B cell (primary cell): Measurements from ENCODE around the gene MYLK4. TPM values are rescaled to one million over a fixed set of nuclear protein-coding genes. Genes with fewer than 3 reads are reported as not detected.

Source experiments
- ATAC-seq: fragments of 200-7000 bp; cut with Tn5 transposase; one replicate; pipeline ENCODE4 v1.10.0; 2021; ENCODE audit warnings: low read depth, mild to moderate bottlenecking, moderate number of reproducible peaks, moderate library complexity
- CTCF ChIA-PET: fragments of 350-600 bp; sonication (Branson Sonifier 250); formaldehyde crosslinking; loops from one replicate; lab custom pipeline; 2021; ENCODE audit warnings: antibody characterized with exemption, inconsistent platforms; lab: Charles Lee
- POLR2A ChIA-PET: fragments of 350-600 bp; sonication (Branson Sonifier 250); formaldehyde crosslinking; loops from one replicate; lab custom pipeline; 2021; ENCODE audit warnings: antibody characterized with exemption; lab: Charles Lee
- DNase-seq: peaks from one replicate; pipeline ENCODE4 v3.0.0; 2013
- H2AFZ ChIP-seq: 2 replicates; pipeline ENCODE4 v1.6.1; 2012; ENCODE audit warnings: mild to moderate bottlenecking, low read depth, low read length; ENCODE audit not compliant: insufficient read depth, poor library complexity, severe bottlenecking
- H3K27ac ChIP-seq, 2 donors: 1 replicate in 1 of 2; 2 replicates in 1 of 2; pipeline ENCODE4 v1.5.1; 2012 to 2013; ENCODE audit warnings: low read length in 2 of 2, mild to moderate bottlenecking in 2 of 2, moderate library complexity in 1 of 2
- H3K27me3 ChIP-seq, 4 experiments: fragments of 200-600 bp in 1 of 4; sonication (generic) in 1 of 4; replicated peaks in 1 of 4; 1 replicate in 2 of 4; 2 replicates in 2 of 4; pipeline versions ENCODE4 v1.6.1 to v1.7.0; 2013 to 2016; ENCODE audit warnings: low read length in 3 of 4, mild to moderate bottlenecking in 2 of 4, mixed read lengths in 1 of 4, moderate library complexity in 1 of 4; ENCODE audit not compliant: insufficient read depth in 4 of 4, control insufficient read depth in 3 of 4; ENCODE audit errors: control extremely low read depth in 1 of 4
- H3K36me3 ChIP-seq, 2 experiments: replicated peaks in 1 of 2; 1 replicate in 1 of 2; 2 replicates in 1 of 2; pipeline versions ENCODE4 v1.6.1 to v1.7.1; 2013; ENCODE audit warnings: low read length in 1 of 2; ENCODE audit not compliant: insufficient read depth in 2 of 2, control insufficient read depth in 1 of 2; ENCODE audit errors: control extremely low read depth in 1 of 2, extremely low read depth in 1 of 2
- H3K4me1 ChIP-seq, 2 donors: fragments of 200-600 bp in 1 of 2; sonication (generic) in 1 of 2; 1 replicate in 1 of 2; 2 replicates in 1 of 2; pipeline versions ENCODE4 v1.5.1 to v1.6.1; 2013 to 2017; ENCODE audit warnings: low read length in 2 of 2; ENCODE audit not compliant: control insufficient read depth in 2 of 2, insufficient read depth in 2 of 2
- H3K4me2 ChIP-seq: replicated peaks from 2 replicates; pipeline ENCODE3; 2012; ENCODE audit warnings: mild to moderate bottlenecking, low read depth, low read length; ENCODE audit not compliant: poor library complexity, severe bottlenecking
- H3K4me3 ChIP-seq, 5 experiments: fragments of 200-600 bp in 1 of 5; sonication (generic) in 1 of 5; 1 replicate in 3 of 5; 2 replicates in 2 of 5; pipeline versions ENCODE4 v1.5.1 to v1.7.0; 2011 to 2016; ENCODE audit warnings: low read length in 4 of 5, mild to moderate bottlenecking in 4 of 5, low read depth in 2 of 5, control low read depth in 1 of 5, moderate library complexity in 1 of 5; ENCODE audit not compliant: insufficient read depth in 1 of 5; ENCODE audit errors: control extremely low read depth in 1 of 5, extremely low read depth in 1 of 5
- H3K79me2 ChIP-seq: fragments of 200-600 bp; sonication (generic); one replicate; pipeline ENCODE4 v1.6.0; 2016; ENCODE audit warnings: low read length; ENCODE audit not compliant: control insufficient read depth, insufficient read depth
- H3K9ac ChIP-seq: fragments of 200-600 bp; sonication (generic); 2 replicates; pipeline ENCODE4 v1.6.1; 2017; ENCODE audit warnings: mild to moderate bottlenecking, low read length, moderate library complexity
- H3K9me3 ChIP-seq, 3 donors: one replicate each; pipeline versions ENCODE4 v1.6.1 to v1.7.1; 2013; ENCODE audit warnings: low read length in 2 of 3; ENCODE audit not compliant: control insufficient read depth in 2 of 3, insufficient read depth in 1 of 3; ENCODE audit errors: control extremely low read depth in 1 of 3
- H4K20me1 ChIP-seq: 2 replicates; pipeline ENCODE4 v1.6.0; 2012; ENCODE audit warnings: mild to moderate bottlenecking, low read length; ENCODE audit not compliant: insufficient read depth, control insufficient read depth, poor library complexity, severe bottlenecking
- H3K27ac Mint-ChIP-seq: one replicate; pipeline ENCODE4 v1.8.0; 2021; ENCODE audit warnings: mixed read lengths
- H3K27me3 Mint-ChIP-seq: one replicate; pipeline ENCODE4 v1.8.0; 2021; ENCODE audit warnings: mixed read lengths
- H3K4me1 Mint-ChIP-seq: one replicate; pipeline ENCODE4 v1.8.0; 2021; ENCODE audit warnings: mixed read lengths
- H3K4me3 Mint-ChIP-seq: one replicate; pipeline ENCODE4 v1.8.0; 2021; ENCODE audit warnings: mixed read lengths
- H3K9me3 Mint-ChIP-seq: one replicate; pipeline ENCODE4 v1.8.0; 2022; ENCODE audit warnings: mixed read lengths; ENCODE audit not compliant: insufficient read depth
- EZH2 ChIP-seq: IDR thresholded peaks from 2 replicates; pipeline ENCODE4 v1.6.1; 2012; ENCODE audit warnings: borderline replicate concordance, low read depth, mild to moderate bottlenecking, moderate library complexity, low read length; ENCODE audit not compliant: insufficient read depth, poor library complexity, severe bottlenecking
- WGBS: methylation state at CpG from one replicate; pipeline ENCODE4 v1.1.5; 2013; ENCODE audit warnings: missing lambda C conversion rate; ENCODE audit not compliant: insufficient coverage; 5-methylcytosine and 5-hydroxymethylcytosine counted together
- intact Hi-C: fragments of 100-400 bp; cut with micrococcal nuclease; formaldehyde crosslinking; loops from one replicate; pipeline ENCODE4 v1.10.0; 2022
- polyA plus RNA-seq: library from polyadenylated mRNA; depleted of rRNA; stranded (reverse); fragments of >200 nt; gene quantifications from 2 replicates; pipeline ENCODE4 v1.2.3, GENCODE V29; 2012
- total RNA-seq, 2 donors: library from RNA; stranded (reverse); fragments of 120-200 nt in 1 of 2; gene quantifications; 1 replicate in 1 of 2; 2 replicates in 1 of 2; pipeline versions ENCODE4 v1.2.3 to v1.2.4, GENCODE V29; 2013 to 2022
- TF ChIP-seq, protein P1 (sequence below): fragments of 200-600 bp; IDR thresholded peaks from one replicate; pipeline ENCODE4 v1.8.0; 2022; ENCODE audit warnings: antibody characterized with exemption, mild to moderate bottlenecking

MYLK4 gene
- total and polyA plus RNA-seq, 2 donors (not counting 1 experiment from before 2014, with no cell fraction given): 0.51 to 1.2 TPM

DNA sequence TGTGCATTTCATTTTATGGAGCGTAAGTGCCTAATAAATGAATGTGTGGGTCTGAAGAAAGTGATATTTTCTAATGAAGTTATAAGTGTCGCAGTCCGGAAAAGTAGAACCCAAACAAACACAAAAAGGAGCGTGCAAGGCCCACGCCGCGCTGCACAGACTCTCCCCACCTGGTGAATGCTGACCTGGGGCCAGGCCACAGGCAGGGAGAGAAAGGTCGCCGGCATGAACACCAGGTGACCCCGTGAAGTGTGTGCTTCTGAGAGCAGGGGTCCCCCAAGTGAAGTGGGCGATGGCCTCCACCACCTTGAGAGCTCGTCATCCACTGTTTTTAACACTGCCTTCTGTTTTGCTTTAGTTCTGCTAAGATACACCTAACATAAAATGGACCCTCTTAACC, 114.8 kb downstream of the MYLK4 start:
- H3K27me3 ChIP-seq: peaks cover 0 to 5% (median 1%) of the 10 kb centered on the region in 4 experiments

More for the DNA sequence above, 114.8 kb downstream of the MYLK4 start:
- H3K4me1 ChIP-seq: peaks cover 5 to 10% of the 10 kb centered on the region in 2 donors
- TF ChIP-seq, protein P1, sequence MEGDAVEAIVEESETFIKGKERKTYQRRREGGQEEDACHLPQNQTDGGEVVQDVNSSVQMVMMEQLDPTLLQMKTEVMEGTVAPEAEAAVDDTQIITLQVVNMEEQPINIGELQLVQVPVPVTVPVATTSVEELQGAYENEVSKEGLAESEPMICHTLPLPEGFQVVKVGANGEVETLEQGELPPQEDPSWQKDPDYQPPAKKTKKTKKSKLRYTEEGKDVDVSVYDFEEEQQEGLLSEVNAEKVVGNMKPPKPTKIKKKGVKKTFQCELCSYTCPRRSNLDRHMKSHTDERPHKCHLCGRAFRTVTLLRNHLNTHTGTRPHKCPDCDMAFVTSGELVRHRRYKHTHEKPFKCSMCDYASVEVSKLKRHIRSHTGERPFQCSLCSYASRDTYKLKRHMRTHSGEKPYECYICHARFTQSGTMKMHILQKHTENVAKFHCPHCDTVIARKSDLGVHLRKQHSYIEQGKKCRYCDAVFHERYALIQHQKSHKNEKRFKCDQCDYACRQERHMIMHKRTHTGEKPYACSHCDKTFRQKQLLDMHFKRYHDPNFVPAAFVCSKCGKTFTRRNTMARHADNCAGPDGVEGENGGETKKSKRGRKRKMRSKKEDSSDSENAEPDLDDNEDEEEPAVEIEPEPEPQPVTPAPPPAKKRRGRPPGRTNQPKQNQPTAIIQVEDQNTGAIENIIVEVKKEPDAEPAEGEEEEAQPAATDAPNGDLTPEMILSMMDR: no peak
- no peak for TF ChIP-seq EZH2
- Mint-ChIP-seq H3K27me3 (peaks cover 31% of the 10 kb centered on the region), H3K9me3 (no peaks in the 10 kb centered on the region), H3K27ac (no peak overlapping the region), H3K4me1 (peaks cover 6% of the 10 kb centered on the region), H3K4me3 (no peak overlapping the region)
- H3K9me3 ChIP-seq: no peaks in the 10 kb centered on the region
- H3K27ac ChIP-seq: no peak overlapping the region
- no peak overlapping the region for H3K4me3 ChIP-seq
- no peaks in the 10 kb centered on the region for H3K36me3 ChIP-seq
- no peaks in the 10 kb centered on the region for H4K20me1 ChIP-seq
- no peaks in the 10 kb centered on the region for H3K79me2 ChIP-seq
- POLR2A ChIA-PET: no interaction called here
- 98% methylated on average over 12 of the region's 12 CpGs for WGBS
- H3K9ac ChIP-seq: no peak overlapping the region
- CTCF ChIA-PET: interaction anchor here (2.7 to 7.1 kb wide), 5 partner anchors 9 to 1038 kb away, joined by 17 to 143 read pairs (median 22); no protein-coding TSS in a partner anchor
- no peak overlapping the region for H3K4me2 ChIP-seq
- intact Hi-C loops: loop anchor here (2.0 to 10.0 kb wide), 2 partner anchors 531 to 1031 kb away; no protein-coding TSS in a partner anchor
- no peak overlapping the region for H2AFZ ChIP-seq
- no peak for DNase-seq
- no peak for ATAC-seq
